LNCAP (cell line): ENCODE data around the gene CRYM.

ENCODE experiments used
- TF ChIP-seq, protein P1 (sequence below): fragments of 450-650 bp; IDR thresholded peaks from 2 replicates; pipeline ENCODE4 v1.5.1; 2017; ENCODE audit warnings: mild to moderate bottlenecking

Gene CRYM

DNA sequence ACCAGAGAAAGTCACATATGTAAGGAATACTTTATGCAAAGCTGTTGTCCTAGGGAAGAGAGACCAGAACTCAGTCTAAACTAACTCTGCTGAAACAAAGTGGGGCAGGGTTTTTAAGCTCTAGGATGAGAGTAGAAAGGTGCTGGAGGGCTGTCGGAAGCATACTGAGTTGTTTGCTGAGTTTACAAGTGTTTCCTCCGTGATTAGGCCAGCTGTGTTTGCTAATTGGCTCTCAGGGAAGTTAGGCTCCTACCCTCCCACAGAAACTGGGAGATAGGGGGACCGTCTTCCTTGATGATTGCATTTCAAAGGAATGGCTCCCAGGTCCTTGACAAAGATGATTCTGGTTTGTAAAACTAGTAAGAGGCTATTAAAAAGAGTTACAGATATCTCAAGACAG, 24.4 kb upstream of the CRYM start:
- TF ChIP-seq, protein P1, sequence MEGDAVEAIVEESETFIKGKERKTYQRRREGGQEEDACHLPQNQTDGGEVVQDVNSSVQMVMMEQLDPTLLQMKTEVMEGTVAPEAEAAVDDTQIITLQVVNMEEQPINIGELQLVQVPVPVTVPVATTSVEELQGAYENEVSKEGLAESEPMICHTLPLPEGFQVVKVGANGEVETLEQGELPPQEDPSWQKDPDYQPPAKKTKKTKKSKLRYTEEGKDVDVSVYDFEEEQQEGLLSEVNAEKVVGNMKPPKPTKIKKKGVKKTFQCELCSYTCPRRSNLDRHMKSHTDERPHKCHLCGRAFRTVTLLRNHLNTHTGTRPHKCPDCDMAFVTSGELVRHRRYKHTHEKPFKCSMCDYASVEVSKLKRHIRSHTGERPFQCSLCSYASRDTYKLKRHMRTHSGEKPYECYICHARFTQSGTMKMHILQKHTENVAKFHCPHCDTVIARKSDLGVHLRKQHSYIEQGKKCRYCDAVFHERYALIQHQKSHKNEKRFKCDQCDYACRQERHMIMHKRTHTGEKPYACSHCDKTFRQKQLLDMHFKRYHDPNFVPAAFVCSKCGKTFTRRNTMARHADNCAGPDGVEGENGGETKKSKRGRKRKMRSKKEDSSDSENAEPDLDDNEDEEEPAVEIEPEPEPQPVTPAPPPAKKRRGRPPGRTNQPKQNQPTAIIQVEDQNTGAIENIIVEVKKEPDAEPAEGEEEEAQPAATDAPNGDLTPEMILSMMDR = no peak

DNA sequence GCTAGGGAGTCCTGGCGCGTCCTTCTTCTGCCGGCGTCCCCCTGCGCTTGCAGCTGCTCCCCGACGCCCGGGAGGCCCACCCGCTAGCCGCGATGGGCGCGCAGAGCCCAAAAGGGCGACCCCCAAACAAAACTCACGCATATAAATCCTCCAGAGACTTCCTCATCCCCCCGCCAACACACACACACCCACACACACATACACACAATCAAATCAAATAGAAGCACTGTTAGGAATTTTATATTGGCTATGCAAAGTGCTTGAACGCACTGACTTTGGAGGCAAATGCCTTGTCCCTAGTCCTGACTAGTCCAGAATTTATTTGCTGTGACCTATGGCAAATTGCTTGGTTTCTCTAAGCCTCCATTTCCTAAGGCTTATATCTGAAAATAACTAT, 23.8 kb upstream of the CRYM start:
- TF ChIP-seq, protein P1 = no peak

DNA sequence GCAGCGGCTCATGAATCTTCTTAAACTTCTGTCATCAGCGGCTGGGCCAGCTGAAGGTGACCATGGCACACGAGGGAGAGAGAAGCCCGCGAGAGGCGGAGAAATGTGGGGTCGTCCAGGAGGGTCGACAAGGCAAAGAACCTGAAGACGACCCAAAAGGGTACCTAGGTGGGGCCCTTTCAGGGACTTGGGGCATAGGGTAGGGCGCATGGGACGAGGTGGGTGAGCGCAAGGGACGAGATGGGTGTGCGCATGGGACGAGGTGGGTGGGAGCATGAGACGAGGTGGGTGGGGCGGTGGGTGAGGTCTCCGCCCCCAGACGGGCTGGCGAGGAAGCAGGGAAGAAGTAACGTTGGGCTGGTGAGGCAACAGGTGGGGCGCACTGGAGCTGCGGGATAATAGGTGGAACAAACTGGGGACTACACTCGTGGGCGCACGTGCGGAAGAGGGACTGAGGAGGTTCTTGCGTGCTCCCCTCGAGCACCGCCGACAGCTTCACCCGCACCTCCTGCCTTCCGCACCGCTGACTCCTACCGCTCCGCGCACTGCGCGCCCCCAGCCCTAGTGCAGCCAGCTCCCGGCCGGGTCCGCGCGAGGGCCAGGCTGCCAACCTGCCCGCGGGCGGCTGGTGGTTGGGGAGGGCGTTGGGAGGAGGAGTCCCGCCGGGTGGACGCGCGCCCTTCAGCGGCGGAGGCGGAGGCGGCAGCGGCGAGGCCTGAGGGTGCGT, 23.2 kb upstream of the CRYM start:
- TF ChIP-seq, protein P1 = peak; percentile 51

DNA sequence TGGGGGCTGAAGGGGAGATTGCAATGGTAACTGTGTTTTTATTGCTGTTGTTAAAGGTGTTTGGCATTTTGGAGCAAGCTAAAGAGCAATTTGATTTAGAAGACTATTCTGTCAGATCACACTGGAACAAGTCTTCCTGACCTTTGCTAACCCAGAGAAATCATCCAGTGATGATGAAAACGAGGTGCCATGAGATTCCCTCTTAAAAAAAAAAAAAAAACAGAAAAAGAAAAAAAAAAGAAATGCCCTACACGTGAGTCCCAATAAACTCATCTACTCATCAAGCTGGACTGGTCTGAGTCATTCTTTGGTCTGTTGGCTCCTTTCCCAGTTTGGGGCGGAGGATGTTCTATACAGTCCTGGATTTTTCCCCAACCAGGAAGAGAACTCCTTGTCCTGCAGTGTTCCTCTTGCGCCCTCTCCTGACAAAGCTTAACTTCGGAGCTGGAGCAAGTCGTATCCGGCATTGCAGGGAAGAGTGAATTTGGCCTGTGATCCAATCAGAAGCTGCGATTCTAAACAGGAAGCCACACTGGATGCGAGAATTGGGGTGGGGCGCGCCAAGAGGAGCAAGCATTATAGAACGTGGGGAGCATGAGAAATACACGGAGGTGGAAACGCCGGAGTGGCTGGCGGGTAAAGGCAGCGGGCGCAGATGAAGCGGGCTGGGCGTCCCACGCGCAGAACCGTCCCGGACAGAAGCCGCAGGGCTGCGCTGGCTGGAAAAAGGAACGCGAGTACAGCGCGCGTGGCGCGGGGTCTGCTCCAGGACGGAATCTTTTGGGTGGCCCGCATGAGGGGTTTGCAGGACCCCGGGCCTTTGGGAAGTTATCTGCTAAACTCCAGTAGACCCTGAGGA, 22.4 kb upstream of the CRYM start:
- TF ChIP-seq, protein P1 = peak; percentile 96

DNA sequence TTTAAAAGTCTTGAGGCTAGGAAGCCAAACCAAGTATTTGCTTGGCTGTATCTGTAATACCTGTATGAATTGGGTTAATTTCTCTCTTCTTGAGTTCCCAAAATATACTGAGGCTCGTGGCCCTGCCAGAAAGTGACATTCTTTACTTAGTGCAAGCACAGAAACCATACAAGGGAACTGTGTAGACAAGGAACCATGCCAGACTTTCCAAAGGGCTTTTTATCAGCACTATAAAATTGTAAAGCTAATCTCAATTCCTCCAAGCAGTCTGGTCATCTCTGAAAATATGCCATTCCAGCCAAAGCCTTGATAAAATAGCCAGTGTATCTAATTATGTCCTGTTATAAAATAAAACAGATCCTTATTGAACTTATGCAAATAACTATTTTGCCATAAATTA, 7.2 kb upstream of the CRYM start:
- TF ChIP-seq, protein P1 = no peak

DNA sequence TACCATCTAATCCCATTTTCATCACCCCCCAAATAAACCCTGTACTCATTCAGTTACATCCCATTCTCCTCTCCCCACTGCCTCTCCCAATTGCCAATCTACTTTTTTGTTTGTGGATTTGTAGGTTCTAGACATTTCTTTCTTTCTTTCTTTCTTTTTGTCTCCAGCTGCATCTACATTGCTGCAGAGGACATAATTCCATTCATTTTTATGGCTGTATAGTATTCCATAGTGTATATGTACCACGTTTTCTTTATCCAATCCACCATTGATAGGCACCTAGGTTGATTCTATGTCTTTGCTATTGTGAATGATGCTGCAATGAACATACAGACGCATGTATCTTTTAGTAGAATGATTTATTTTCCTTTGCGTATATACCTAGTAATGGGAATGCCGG, 6.3 kb upstream of the CRYM start:
- TF ChIP-seq, protein P1 = no peak

DNA sequence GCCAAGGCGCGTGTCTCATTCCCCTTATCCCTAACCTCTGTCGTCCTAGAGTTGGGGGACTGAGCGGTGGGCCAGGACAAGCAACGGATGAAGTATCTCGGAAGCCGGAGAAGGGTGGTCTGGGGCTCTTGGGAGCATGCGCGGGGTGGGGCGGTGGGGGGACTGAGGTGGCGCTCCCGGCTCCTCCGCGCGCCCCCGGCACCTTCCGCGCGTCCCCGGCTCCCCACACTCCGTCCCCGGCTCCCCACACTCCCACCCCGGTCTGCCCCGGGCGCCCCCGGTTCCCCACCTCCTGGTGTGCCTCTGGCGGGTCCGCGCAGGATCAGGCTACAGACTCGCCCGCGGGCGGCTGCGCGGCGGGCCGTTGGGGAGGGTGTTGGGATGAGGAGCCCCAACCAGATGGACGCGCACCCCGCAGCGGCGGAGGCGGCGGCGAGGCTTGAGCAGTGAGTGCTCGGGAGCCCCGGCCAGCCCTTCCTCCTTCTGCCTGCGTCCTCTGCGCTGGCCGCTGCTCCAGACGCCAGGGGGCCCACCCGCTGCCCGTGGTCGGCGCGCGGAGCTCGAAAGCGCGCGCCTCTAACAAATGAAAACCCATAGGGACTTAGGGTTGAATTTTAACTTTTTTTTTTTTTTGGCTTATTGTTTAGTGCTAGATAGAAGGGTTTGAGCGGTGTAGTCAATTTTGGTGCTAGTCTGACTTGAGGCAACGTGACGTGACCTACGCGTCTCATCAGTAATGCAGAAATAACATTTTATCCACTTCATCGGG, 5.6 kb upstream of the CRYM start:
- TF ChIP-seq, protein P1 = no peak
